Measurements from ENCODE around the gene PRDM8. TPM values are rescaled to one million over a fixed set of nuclear protein-coding genes. Genes with fewer than 3 reads are reported as not detected.

Gene PRDM8
- total RNA-seq, 2 donors from 2014 or later: 26.6 to 58.0 TPM

- DNase-seq (ENCODE audit: low spot score): peak; percentile 77
- Histone ChIP-seq H3K4me1 (replicated peaks) (no peaks in the 10 kb centered on the region), H3K4me3 (peak overlapping the region; percentile 56 to 67), H3K36me3 (no peaks in the 10 kb centered on the region), H3K9me3 (no peaks in the 10 kb centered on the region), H3K27me3 (replicated peaks; ENCODE audit: insufficient read depth) (no peaks in the 10 kb centered on the region), H3K27ac (peak overlapping the region; percentile 86 to 89)
- intact Hi-C loops (cut with DNase I): loop anchor here (10.0 kb wide), 1 partner anchor 377 kb away; no protein-coding TSS in a partner anchor
- WGBS: 6% methylated on average over 52 of the region's 58 CpGs
- TF ChIP-seq CTCF (IDR thresholded peaks at IDR 0.05) (peak; percentile 69 to 85 (median 75)), POLR2AphosphoS5 (IDR thresholded peaks at IDR 0.05) (peak; percentile 67), POLR2A (IDR thresholded peaks at IDR 0.05) (no peak)
Measured at GRCh38 chr4:80202190-80202711, 4.9 kb downstream of the PRDM8 start.

GRCh38 chr4:80202741-80203553 is 5.6 kb downstream of the PRDM8 start:
- no peaks in the 10 kb centered on the region for H3K9me3 ChIP-seq
- peak overlapping the region; percentile 86 to 89 for H3K27ac ChIP-seq
- no peaks in the 10 kb centered on the region for H3K27me3 ChIP-seq (replicated peaks; ENCODE audit: insufficient read depth)
- intact Hi-C loops (cut with DNase I): loop anchor here (10.0 kb wide), 1 partner anchor 378 kb away; no protein-coding TSS in a partner anchor
- peak overlapping the region; percentile 56 to 67 for H3K4me3 ChIP-seq
- no peaks in the 10 kb centered on the region for H3K36me3 ChIP-seq
- TF ChIP-seq POLR2AphosphoS5 (IDR thresholded peaks at IDR 0.05): no peak
- peak in 1 of 4 experiments; percentile 5 for TF ChIP-seq CTCF (IDR thresholded peaks at IDR 0.05)
- TF ChIP-seq POLR2A (IDR thresholded peaks at IDR 0.05): no peak
- H3K4me1 ChIP-seq (replicated peaks): no peaks in the 10 kb centered on the region
- WGBS: 3% methylated on average over 49 of the region's 88 CpGs
- no peak for DNase-seq (ENCODE audit: low spot score)

GRCh38 chr4:80204433-80205011 is 7.2 kb downstream of the PRDM8 start:
- H3K27me3 ChIP-seq (replicated peaks; ENCODE audit: insufficient read depth): no peaks in the 10 kb centered on the region

GRCh38 chr4:80206111-80206510 is 8.8 kb downstream of the PRDM8 start:
- 72% methylated on average over 9 of the region's 9 CpGs for WGBS
- Histone ChIP-seq H3K4me1 (replicated peaks) (no peaks in the 10 kb centered on the region), H3K27ac (no peak overlapping the region), H3K9me3 (no peaks in the 10 kb centered on the region), H3K36me3 (no peaks in the 10 kb centered on the region), H3K4me3 (no peak overlapping the region), H3K27me3 (replicated peaks; ENCODE audit: insufficient read depth) (no peaks in the 10 kb centered on the region)
- TF ChIP-seq CTCF (IDR thresholded peaks at IDR 0.05): no peak
- TF ChIP-seq POLR2A (IDR thresholded peaks at IDR 0.05): no peak
- TF ChIP-seq POLR2AphosphoS5 (IDR thresholded peaks at IDR 0.05): peak; percentile 3
- intact Hi-C loops (cut with DNase I): loop anchor here (10.0 kb wide), 1 partner anchor 381 kb away; no protein-coding TSS in a partner anchor
- DNase-seq (ENCODE audit: low spot score): no peak

More at GRCh38 chr4:80204433-80205011, 7.2 kb downstream of the PRDM8 start:
- no peak overlapping the region for H3K4me3 ChIP-seq
- intact Hi-C loops (cut with DNase I): loop anchor here (10.0 kb wide), 1 partner anchor 380 kb away; no protein-coding TSS in a partner anchor
- H3K4me1 ChIP-seq (replicated peaks): no peaks in the 10 kb centered on the region
- no peak for DNase-seq (ENCODE audit: low spot score)
- TF ChIP-seq POLR2AphosphoS5 (IDR thresholded peaks at IDR 0.05): no peak
- TF ChIP-seq POLR2A (IDR thresholded peaks at IDR 0.05): no peak
- TF ChIP-seq CTCF (IDR thresholded peaks at IDR 0.05): no peak
- H3K36me3 ChIP-seq: no peaks in the 10 kb centered on the region
- H3K27ac ChIP-seq: no peak overlapping the region
- no peaks in the 10 kb centered on the region for H3K9me3 ChIP-seq
- 90% methylated on average over 5 of the region's 5 CpGs for WGBS

Data from prostate gland (tissue), 2 donors.